ENCODE data around the gene FKTN. TPM values are rescaled to one million over a fixed set of nuclear protein-coding genes. Genes with fewer than 3 reads are reported as not detected.

Gene FKTN
- total RNA-seq, 1 donor from 2014 or later: 57.7 TPM

DNA sequence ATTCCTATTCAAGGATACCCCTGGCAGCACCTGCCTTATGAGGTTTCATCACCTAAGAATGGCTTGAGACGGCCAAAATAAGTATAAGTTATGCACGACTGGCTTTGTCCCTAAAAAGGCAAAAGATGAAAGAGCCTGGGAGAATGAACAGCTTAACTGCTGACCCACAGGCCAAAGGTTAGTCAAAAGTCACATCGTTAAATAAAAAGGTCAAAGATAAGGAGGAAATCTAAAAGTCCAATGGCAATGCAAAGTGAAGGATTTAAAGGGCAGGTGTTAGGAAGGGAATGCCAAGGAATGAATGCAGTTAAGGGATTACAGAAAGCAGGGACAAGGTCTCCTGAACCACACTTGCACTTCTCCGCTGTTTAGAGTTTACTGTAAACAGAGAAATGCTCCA lies 109.9 kb downstream of the FKTN start:
- no peak overlapping the region for H2AFZ ChIP-seq (replicated peaks)
- Mint-ChIP-seq H3K4me3 (no peak overlapping the region), H3K27ac (no peak overlapping the region), H3K9me3 (no peaks in the 10 kb centered on the region), H3K4me1 (peaks cover 28% of the 10 kb centered on the region), H3K27me3 (ENCODE audit: insufficient read depth, low read depth) (no peaks in the 10 kb centered on the region), H3K36me3 (peaks cover 18% of the 10 kb centered on the region)
- no peak overlapping the region for H3K9ac ChIP-seq
- TF ChIP-seq, protein P1, sequence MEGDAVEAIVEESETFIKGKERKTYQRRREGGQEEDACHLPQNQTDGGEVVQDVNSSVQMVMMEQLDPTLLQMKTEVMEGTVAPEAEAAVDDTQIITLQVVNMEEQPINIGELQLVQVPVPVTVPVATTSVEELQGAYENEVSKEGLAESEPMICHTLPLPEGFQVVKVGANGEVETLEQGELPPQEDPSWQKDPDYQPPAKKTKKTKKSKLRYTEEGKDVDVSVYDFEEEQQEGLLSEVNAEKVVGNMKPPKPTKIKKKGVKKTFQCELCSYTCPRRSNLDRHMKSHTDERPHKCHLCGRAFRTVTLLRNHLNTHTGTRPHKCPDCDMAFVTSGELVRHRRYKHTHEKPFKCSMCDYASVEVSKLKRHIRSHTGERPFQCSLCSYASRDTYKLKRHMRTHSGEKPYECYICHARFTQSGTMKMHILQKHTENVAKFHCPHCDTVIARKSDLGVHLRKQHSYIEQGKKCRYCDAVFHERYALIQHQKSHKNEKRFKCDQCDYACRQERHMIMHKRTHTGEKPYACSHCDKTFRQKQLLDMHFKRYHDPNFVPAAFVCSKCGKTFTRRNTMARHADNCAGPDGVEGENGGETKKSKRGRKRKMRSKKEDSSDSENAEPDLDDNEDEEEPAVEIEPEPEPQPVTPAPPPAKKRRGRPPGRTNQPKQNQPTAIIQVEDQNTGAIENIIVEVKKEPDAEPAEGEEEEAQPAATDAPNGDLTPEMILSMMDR (IDR thresholded peaks at IDR 0.05): no peak
- TF ChIP-seq EZH2 (IDR thresholded peaks at IDR 0.05) (no peak), EZH2phosphoT487 (IDR thresholded peaks at IDR 0.05) (peak; percentile 71)
- no peaks in the 10 kb centered on the region for H3K79me2 ChIP-seq (ENCODE audit: low read depth)
- H3K4me3 ChIP-seq: no peak overlapping the region
- H3K4me1 ChIP-seq: peaks cover 24% of the 10 kb centered on the region
- peak; percentile 54 for DNase-seq (ENCODE audit: low spot score)
- H3K36me3 ChIP-seq: no peaks in the 10 kb centered on the region
- H3K4me2 ChIP-seq: peak overlapping the region; percentile 10
- H3K9me3 ChIP-seq (ENCODE audit: low read depth): no peaks in the 10 kb centered on the region
- peaks cover 94% of the 10 kb centered on the region for H3K27me3 ChIP-seq
- H3K27ac ChIP-seq: no peak overlapping the region
- H4K20me1 ChIP-seq (ENCODE audit: low read depth): no peaks in the 10 kb centered on the region
- H3F3A ChIP-seq (ENCODE audit: low read depth): no peaks in the 10 kb centered on the region

DNA sequence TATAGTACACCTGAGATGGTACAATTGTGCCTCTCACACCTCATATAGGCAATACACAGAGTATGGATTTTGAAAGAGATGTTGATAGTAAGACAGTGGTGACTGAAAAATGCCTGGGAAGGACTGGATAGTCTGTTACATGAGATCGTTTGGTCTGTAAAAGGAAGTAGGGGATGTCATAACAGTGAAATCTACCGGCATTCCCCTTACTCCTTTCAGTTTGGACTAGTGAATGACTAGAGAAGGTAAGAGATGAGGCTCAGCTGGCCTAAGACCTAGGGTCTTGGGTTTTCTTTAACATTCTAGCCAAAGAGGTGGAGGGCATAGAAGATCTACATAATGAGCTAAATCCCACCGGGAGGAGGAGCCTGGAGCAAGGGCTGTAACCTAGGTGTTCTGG lies 112.4 kb downstream of the FKTN start:
- Histone ChIP-seq H3K4me2 (peak overlapping the region; percentile 48), H3K4me3 (no peak overlapping the region), H3K9me3 (ENCODE audit: low read depth) (no peaks in the 10 kb centered on the region), H3K9ac (no peak overlapping the region), H3K27me3 (peaks cover 94% of the 10 kb centered on the region), H2AFZ (replicated peaks) (no peak overlapping the region), H3K4me1 (peaks cover 32% of the 10 kb centered on the region), H3K36me3 (no peaks in the 10 kb centered on the region), H3F3A (ENCODE audit: low read depth) (peaks cover 3% of the 10 kb centered on the region), H4K20me1 (ENCODE audit: low read depth) (no peaks in the 10 kb centered on the region), H3K27ac (no peak overlapping the region), H3K79me2 (ENCODE audit: low read depth) (no peaks in the 10 kb centered on the region)
- peaks cover 4% of the 10 kb centered on the region for H3K36me3 Mint-ChIP-seq
- TF ChIP-seq EZH2 (IDR thresholded peaks at IDR 0.05): no peak
- peak; percentile 39 for DNase-seq (ENCODE audit: low spot score)
- peak overlapping the region; percentile 40 for H3K27ac Mint-ChIP-seq
- H3K9me3 Mint-ChIP-seq: no peaks in the 10 kb centered on the region
- peaks cover 33% of the 10 kb centered on the region for H3K4me1 Mint-ChIP-seq
- no peak overlapping the region for H3K4me3 Mint-ChIP-seq
- H3K27me3 Mint-ChIP-seq (ENCODE audit: insufficient read depth, low read depth): peaks cover 6% of the 10 kb centered on the region

DNA sequence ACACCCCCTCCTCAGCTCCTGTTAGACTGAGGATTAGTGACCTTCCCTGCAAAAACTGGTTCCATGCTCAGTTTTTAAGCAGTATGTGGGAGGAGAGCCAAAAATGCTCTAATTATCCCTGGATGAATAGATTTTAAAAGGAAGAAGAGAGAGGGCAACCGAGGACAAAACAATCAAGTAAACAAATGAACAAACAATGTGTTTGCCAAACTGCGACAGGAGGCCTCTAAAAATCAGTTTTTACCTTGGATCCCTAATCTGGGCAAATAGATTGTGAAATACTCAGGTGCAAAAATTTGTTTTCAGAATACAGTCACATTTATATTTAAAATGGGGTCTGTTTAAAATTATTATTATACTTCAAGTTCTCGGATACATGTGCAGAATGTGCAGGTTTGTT lies 112.8 kb downstream of the FKTN start:
- H3K4me1 ChIP-seq: peaks cover 36% of the 10 kb centered on the region
- peaks cover 7% of the 10 kb centered on the region for H3F3A ChIP-seq (ENCODE audit: low read depth)
- no peak overlapping the region for H2AFZ ChIP-seq (replicated peaks)
- H3K4me3 Mint-ChIP-seq: no peak overlapping the region
- no peak overlapping the region for H3K27ac Mint-ChIP-seq
- DNase-seq (ENCODE audit: low spot score): no peak
- no peaks in the 10 kb centered on the region for H4K20me1 ChIP-seq (ENCODE audit: low read depth)
- peaks cover 94% of the 10 kb centered on the region for H3K27me3 ChIP-seq
- H3K4me1 Mint-ChIP-seq: peaks cover 37% of the 10 kb centered on the region
- no peak overlapping the region for H3K4me3 ChIP-seq
- H3K4me2 ChIP-seq: peak overlapping the region; percentile 48
- H3K9me3 Mint-ChIP-seq: no peaks in the 10 kb centered on the region
- no peaks in the 10 kb centered on the region for H3K36me3 ChIP-seq
- peaks cover 3% of the 10 kb centered on the region for H3K36me3 Mint-ChIP-seq
- H3K27me3 Mint-ChIP-seq (ENCODE audit: insufficient read depth, low read depth): peaks cover 6% of the 10 kb centered on the region
- TF ChIP-seq, protein P1 (IDR thresholded peaks at IDR 0.05): no peak
- TF ChIP-seq EZH2phosphoT487 (IDR thresholded peaks at IDR 0.05) (no peak), EZH2 (IDR thresholded peaks at IDR 0.05) (no peak)
- no peaks in the 10 kb centered on the region for H3K9me3 ChIP-seq (ENCODE audit: low read depth)
- H3K79me2 ChIP-seq (ENCODE audit: low read depth): no peaks in the 10 kb centered on the region
- no peak overlapping the region for H3K9ac ChIP-seq
- H3K27ac ChIP-seq: no peak overlapping the region

DNA sequence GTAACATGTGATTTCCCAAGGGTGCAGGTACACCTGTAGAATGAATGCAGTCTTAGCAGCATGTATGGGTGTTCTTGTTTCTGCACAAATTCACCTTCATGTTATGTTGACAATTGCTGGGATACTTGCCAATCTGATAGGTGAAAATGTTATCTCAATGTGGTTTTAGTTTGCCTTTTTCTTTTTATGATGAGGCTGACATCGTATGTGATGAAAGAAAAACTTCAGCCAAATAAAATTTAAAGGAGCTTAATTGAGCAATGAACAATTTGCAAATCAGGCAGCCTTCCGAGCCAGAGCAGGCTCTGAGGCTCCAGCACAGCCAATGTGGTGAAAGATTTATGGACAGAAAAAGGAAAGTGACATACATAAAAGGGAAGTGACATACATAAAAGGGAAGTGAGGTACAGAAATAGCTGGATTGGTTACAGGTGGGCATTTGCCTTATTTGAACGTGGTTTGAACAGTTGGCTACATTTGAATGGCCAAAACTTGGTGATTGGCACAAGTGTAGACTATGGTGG lies 114.8 kb downstream of the FKTN start:
- peaks cover 86% of the 10 kb centered on the region for H3K27me3 ChIP-seq
- H3K27me3 Mint-ChIP-seq (ENCODE audit: insufficient read depth, low read depth): peaks cover 6% of the 10 kb centered on the region
- no peak overlapping the region for H3K27ac Mint-ChIP-seq
- H2AFZ ChIP-seq (replicated peaks): no peak overlapping the region
- H3K9ac ChIP-seq: no peak overlapping the region
- no peaks in the 10 kb centered on the region for H3K79me2 ChIP-seq (ENCODE audit: low read depth)
- no peaks in the 10 kb centered on the region for H3K36me3 ChIP-seq
- H3K4me2 ChIP-seq: no peak overlapping the region
- H4K20me1 ChIP-seq (ENCODE audit: low read depth): peaks cover 7% of the 10 kb centered on the region
- peaks cover 47% of the 10 kb centered on the region for H3K4me1 Mint-ChIP-seq
- DNase-seq (ENCODE audit: low spot score): no peak
- TF ChIP-seq, protein P1 (IDR thresholded peaks at IDR 0.05): no peak
- TF ChIP-seq EZH2 (IDR thresholded peaks at IDR 0.05) (no peak), EZH2phosphoT487 (IDR thresholded peaks at IDR 0.05) (no peak)
- no peak overlapping the region for H3K27ac ChIP-seq
- H3K9me3 ChIP-seq (ENCODE audit: low read depth): no peaks in the 10 kb centered on the region
- H3K4me1 ChIP-seq: peaks cover 48% of the 10 kb centered on the region
- H3F3A ChIP-seq (ENCODE audit: low read depth): peaks cover 27% of the 10 kb centered on the region
- H3K9me3 Mint-ChIP-seq: no peaks in the 10 kb centered on the region
- H3K36me3 Mint-ChIP-seq: peaks cover 3% of the 10 kb centered on the region
- H3K4me3 Mint-ChIP-seq: no peak overlapping the region
- no peak overlapping the region for H3K4me3 ChIP-seq
